Urinary bladder (tissue), 4 donors: ENCODE measurements around the gene MOB3B. TPM values are rescaled to one million over a fixed set of nuclear protein-coding genes. Genes with fewer than 3 reads are reported as not detected.

Source experiments
- DNase-seq: peaks from one replicate; pipeline ENCODE4 v3.0.0-alpha.2; 2015; ENCODE audit errors: extremely low spot score
- H3K27ac ChIP-seq: one replicate; pipeline ENCODE4 v1.5.1; 2013; ENCODE audit warnings: low read depth, mild to moderate bottlenecking, moderate library complexity
- H3K36me3 ChIP-seq: one replicate; pipeline ENCODE4 v1.6.1; 2013; ENCODE audit warnings: mild to moderate bottlenecking, moderate library complexity; ENCODE audit not compliant: insufficient read depth
- H3K4me1 ChIP-seq: one replicate; pipeline ENCODE4 v1.6.1; 2013; ENCODE audit warnings: mild to moderate bottlenecking, moderate library complexity; ENCODE audit not compliant: insufficient read depth
- H3K4me3 ChIP-seq: one replicate; pipeline ENCODE4 v1.5.1; 2013; ENCODE audit warnings: low read depth, low read length
- WGBS: extraction: QIAGEN DNeasy Blood & Tissue Kit; methylation state at CpG from one replicate; pipeline ENCODE4 v1.1.7; 2013; 5-methylcytosine and 5-hydroxymethylcytosine counted together
- polyA plus RNA-seq: library from polyadenylated mRNA; stranded (reverse); fragments of 200-250 nt; gene quantifications from one replicate; pipeline ENCODE4 v1.2.3, GENCODE V29; 2013
- total RNA-seq: library from RNA; depleted of rRNA; stranded (reverse); fragments of >200 nt; gene quantifications from one replicate; pipeline ENCODE4 v1.2.3, GENCODE V29; 2014
- donor health status: healthy with polysubstance abuse.
- donor health status: healthy.

MOB3B gene
- total and polyA plus RNA-seq, 2 donors, result 3.8 to 8.0 TPM

- no peak for DNase-seq
- Histone ChIP-seq H3K4me3 (no peak overlapping the region), H3K4me1 (no peaks in the 10 kb centered on the region), H3K36me3 (no peaks in the 10 kb centered on the region), H3K27ac (no peak overlapping the region)
- 80% methylated on average over 3 of the region's 3 CpGs for WGBS
Observed at GRCh38 chr9:27279611-27280010, 250.0 kb downstream of the MOB3B start.

GRCh38 chr9:27278374-27278773 lies 251.2 kb downstream of the MOB3B start:
- WGBS, result 88% methylated on average over 1 of the region's 1 CpG
- H3K4me3 ChIP-seq, result no peak overlapping the region
- H3K4me1 ChIP-seq, result no peaks in the 10 kb centered on the region
- DNase-seq, result no peak
- H3K27ac ChIP-seq, result no peak overlapping the region
- no peaks in the 10 kb centered on the region for H3K36me3 ChIP-seq

GRCh38 chr9:27276193-27277030 lies 253.2 kb downstream of the MOB3B start:
- DNase-seq, result peak; percentile 41
- 42% methylated on average over 12 of the region's 12 CpGs for WGBS
- H3K4me1 ChIP-seq, result no peaks in the 10 kb centered on the region
- no peak overlapping the region for H3K4me3 ChIP-seq
- no peak overlapping the region for H3K27ac ChIP-seq
- no peaks in the 10 kb centered on the region for H3K36me3 ChIP-seq

Other genes starting within 250 kb of the MOB3B start
- gene EQTN, start 232.7 kb downstream of the MOB3B start, total RNA-seq, result 0.74 TPM
- 0.13 TPM for gene EQTN, start 232.7 kb downstream of the MOB3B start, polyA plus RNA-seq
- gene IFNK, start 5.5 kb downstream of the MOB3B start, total RNA-seq, result not detected
- not detected for gene IFNK, start 5.5 kb downstream of the MOB3B start, polyA plus RNA-seq
- gene C9orf72, start 43.7 kb upstream of the MOB3B start, total RNA-seq, result 47.8 TPM
- 9.0 TPM for gene C9orf72, start 43.7 kb upstream of the MOB3B start, polyA plus RNA-seq